Activated naive CD4-positive, alpha-beta T cell treated with anti-CD3 and anti-CD28 coated beads for 36 hours (primary cell): ENCODE measurements around the gene GCLM. TPM values are rescaled to one million over a fixed set of nuclear protein-coding genes. Genes with fewer than 3 reads are reported as not detected.

ENCODE experiments used
- CTCF ChIA-PET: fragments of 350-600 bp; sonication (Branson Sonifier 250); formaldehyde crosslinking; loops from one replicate; lab custom pipeline; 2021; ENCODE audit warnings: antibody characterized with exemption; lab: Charles Lee
- DNase-seq: peaks from one replicate; pipeline ENCODE4 v3.0.0-alpha.2; 2020
- H3K27ac Mint-ChIP-seq: one replicate; pipeline ENCODE4 v1.8.0; 2021; ENCODE audit warnings: mild to moderate bottlenecking, mixed read lengths
- H3K27me3 Mint-ChIP-seq: one replicate; pipeline ENCODE4 v1.8.0; 2021; ENCODE audit warnings: low read depth, mixed read lengths
- H3K36me3 Mint-ChIP-seq: one replicate; pipeline ENCODE4 v1.8.0; 2021; ENCODE audit warnings: low read depth, mixed read lengths
- H3K4me1 Mint-ChIP-seq: one replicate; pipeline ENCODE4 v1.8.0; 2021; ENCODE audit warnings: low read depth, mixed read lengths
- H3K4me3 Mint-ChIP-seq: one replicate; pipeline ENCODE4 v1.8.0; 2021; ENCODE audit warnings: mild to moderate bottlenecking, moderate library complexity, mixed read lengths
- H3K9me3 Mint-ChIP-seq: one replicate; pipeline ENCODE4 v1.8.0; 2021; ENCODE audit warnings: mixed read lengths
- intact Hi-C: fragments of 100-400 bp; cut with micrococcal nuclease; formaldehyde crosslinking; loops from one replicate; pipeline ENCODE4 v1.15.1; 2023
- total RNA-seq, 2 experiments: library from RNA; stranded (reverse); gene quantifications; one replicate each; pipeline ENCODE4 v1.2.3, GENCODE V29; 2021

GCLM gene
- total RNA-seq, 2 experiments from 2014 or later, result 19.5 to 22.7 TPM

DNA sequence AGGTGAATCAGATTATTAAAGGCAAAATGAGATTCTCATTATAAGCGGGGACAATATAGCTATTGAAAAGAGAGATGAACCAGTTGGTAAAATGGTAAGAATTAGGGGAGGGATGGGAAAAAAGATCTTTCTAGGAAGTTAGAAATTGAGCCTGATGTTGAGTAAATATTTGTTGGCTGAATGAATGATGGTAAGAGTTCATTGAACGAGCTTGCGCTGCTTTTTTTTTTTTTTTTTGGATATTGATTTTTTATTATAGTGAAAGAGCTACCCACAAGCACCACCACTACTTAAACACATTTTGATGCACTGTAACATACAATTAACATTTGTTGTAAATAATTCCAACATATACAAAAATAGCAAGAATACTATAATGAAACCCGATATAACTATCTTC is 1.1 kb upstream of the GCLM start:
- Mint-ChIP-seq H3K4me3 (peak overlapping the region; percentile 77), H3K27ac (peak overlapping the region; percentile 85), H3K27me3 (no peaks in the 10 kb centered on the region), H3K9me3 (peaks cover 5% of the 10 kb centered on the region), H3K4me1 (peaks cover 23% of the 10 kb centered on the region), H3K36me3 (no peaks in the 10 kb centered on the region)
- CTCF ChIA-PET, result interaction anchor here (0.6 to 1.6 kb wide), 13 partner anchors 11 to 377 kb away, joined by 3 to 6 read pairs (median 4); partner anchors contain the start of genes ARHGAP29 and DNTTIP2
- no peak for DNase-seq
- intact Hi-C loops, result no loop called here

DNA sequence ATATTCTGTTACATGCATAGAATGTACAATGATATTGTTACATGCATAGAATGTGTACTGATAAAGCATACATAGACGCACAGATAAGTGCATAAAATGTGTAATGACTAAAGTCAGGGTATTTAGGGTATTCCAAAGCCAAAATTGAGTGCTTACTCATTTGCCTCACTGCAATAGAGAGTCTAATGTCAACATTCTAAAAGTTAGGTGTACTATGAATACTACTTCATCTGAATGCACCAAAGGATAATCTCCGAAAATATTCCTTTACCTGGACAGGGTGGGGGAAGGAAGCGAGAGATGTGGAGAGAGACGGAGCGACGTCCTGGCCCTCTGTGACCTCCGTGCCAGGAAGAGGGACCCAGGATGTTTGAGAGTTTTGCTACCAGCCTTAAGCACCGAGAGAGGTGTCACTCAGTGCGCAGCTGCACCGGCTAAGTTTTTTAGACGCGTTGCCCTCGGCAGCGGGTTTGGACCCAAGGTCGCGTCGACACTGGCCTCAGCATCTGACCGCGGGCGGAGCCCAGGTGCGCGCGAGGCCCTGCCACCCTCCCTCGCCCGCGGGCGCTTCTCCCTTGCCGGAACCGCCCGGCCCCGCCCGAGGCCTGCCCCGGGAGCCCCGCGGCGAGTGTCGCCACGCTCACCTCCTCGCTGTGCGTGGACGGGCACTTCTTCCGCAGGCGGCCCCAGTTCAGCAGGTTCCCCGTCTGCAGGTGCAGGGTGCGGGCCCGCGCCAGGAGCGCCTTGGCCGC is 660 bp downstream of the GCLM start:
- Mint-ChIP-seq H3K36me3 (no peaks in the 10 kb centered on the region), H3K27me3 (no peaks in the 10 kb centered on the region), H3K9me3 (peaks cover 5% of the 10 kb centered on the region), H3K4me1 (peaks cover 30% of the 10 kb centered on the region), H3K4me3 (peak overlapping the region; percentile 82), H3K27ac (peak overlapping the region; percentile 87)
- CTCF ChIA-PET, result interaction anchor here (1.0 kb wide), 1 partner anchor 279 kb away, joined by 3 read pairs; no protein-coding TSS in a partner anchor
- intact Hi-C loops, result loop anchor here (1.0 to 10.0 kb wide), 10 partner anchors 29 to 1424 kb away; partner anchors contain the start of genes ABCD3, ARHGAP29, CCDC18 and DNTTIP2
- peak; percentile 59 for DNase-seq

DNA sequence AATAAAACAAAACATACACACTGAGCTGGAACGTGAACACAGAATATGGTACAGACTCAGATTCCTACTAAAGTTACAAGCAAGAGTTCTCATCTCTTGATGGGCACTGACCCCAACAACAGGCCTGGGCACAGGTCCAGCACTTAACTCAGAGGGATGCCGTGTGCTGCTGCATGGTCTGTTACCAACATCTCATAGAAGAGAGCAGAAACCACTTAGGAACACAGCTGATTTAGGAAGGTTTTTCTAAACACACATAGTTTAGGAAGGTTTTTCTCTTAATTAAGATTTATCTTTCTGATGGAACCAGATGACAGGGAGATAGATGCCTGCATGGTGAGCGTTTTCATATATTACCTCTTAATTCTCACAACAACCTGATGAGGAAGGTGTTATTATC is 1.5 kb downstream of the GCLM start:
- Mint-ChIP-seq H3K4me3 (peak overlapping the region; percentile 62), H3K27me3 (no peaks in the 10 kb centered on the region), H3K4me1 (peaks cover 30% of the 10 kb centered on the region), H3K36me3 (peaks cover under 1% of the 10 kb centered on the region), H3K9me3 (peaks cover 5% of the 10 kb centered on the region), H3K27ac (no peak overlapping the region)
- no peak for DNase-seq
- CTCF ChIA-PET, result interaction anchor here (0.6 to 1.0 kb wide), 3 partner anchors 28 to 278 kb away, joined by 3 to 4 read pairs (median 3); partner anchors contain the start of gene DNTTIP2
- intact Hi-C loops, result loop anchor here (2.0 to 10.0 kb wide), 3 partner anchors 330 to 1423 kb away; partner anchors contain the start of genes ARHGAP29, DR1 and GFI1

DNA sequence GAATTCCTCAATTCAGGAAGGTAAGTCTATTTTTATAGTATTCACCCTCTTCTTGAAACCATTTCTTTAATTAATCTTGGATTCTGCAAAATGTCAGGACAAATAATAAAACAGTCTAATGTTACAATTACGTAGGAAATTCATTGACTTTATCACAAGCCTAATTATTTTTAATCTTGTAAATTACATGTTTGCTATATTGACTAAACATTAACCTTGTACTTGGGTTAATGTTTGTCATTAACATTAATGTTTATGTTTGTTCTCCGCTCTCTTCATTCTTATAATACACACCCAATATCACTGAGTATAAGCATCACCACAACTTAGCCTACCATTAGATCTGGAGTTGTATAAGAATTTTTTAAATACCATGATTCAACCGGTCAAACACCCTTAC is 2.8 kb downstream of the GCLM start:
- CTCF ChIA-PET, result no interaction called here
- Mint-ChIP-seq H3K4me3 (no peak overlapping the region), H3K9me3 (peaks cover 5% of the 10 kb centered on the region), H3K4me1 (peaks cover 30% of the 10 kb centered on the region), H3K27ac (no peak overlapping the region), H3K27me3 (no peaks in the 10 kb centered on the region), H3K36me3 (peaks cover 1% of the 10 kb centered on the region)
- DNase-seq, result no peak
- intact Hi-C loops, result loop anchor here (5.0 to 10.0 kb wide), 2 partner anchors 331 to 1422 kb away; partner anchors contain the start of genes ARHGAP29 and GFI1

DNA sequence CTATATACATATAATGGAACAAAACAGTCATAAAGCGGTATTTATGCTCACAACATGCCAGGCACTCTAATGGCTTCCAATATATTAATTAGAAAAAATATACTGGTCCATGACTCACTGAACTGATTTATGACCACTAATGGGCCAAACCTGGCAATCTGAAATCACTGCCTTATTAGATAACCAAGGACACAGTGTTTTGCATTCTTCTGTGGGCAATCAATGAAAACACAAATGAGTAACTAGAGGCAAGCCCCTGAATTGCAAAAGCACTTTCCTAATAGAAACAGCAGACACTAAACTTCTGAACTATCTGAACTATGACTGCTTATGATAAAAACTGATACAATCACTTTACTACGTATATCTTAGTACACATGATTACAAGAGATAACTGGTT is 3.5 kb downstream of the GCLM start:
- DNase-seq, result no peak
- Mint-ChIP-seq H3K4me1 (peaks cover 30% of the 10 kb centered on the region), H3K36me3 (peaks cover 4% of the 10 kb centered on the region), H3K4me3 (no peak overlapping the region), H3K27me3 (no peaks in the 10 kb centered on the region), H3K27ac (no peak overlapping the region), H3K9me3 (peaks cover 5% of the 10 kb centered on the region)
- CTCF ChIA-PET, result no interaction called here
- intact Hi-C loops, result loop anchor here (5.0 to 10.0 kb wide), 2 partner anchors 332 to 1421 kb away; partner anchors contain the start of genes ARHGAP29 and GFI1

DNA sequence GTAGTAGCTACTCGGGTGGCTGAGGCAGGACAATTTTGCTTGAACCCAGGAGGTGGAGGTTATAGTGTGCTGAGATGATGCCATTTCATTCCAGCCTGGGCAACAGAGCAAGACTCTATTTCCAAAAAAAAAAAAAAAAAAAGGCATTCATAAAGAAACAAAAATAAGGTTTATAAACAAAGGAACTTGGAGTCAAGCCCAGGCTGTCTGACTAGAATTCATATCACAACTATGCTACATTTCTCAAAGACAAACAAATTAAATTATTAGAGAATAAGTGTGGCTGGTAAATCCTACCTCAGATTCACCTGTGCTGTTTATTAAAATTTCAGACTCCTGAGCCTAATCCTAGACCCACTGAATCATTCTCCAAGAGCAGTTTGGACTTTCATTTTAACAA is 4.2 kb downstream of the GCLM start:
- peaks cover 3% of the 10 kb centered on the region for H3K9me3 Mint-ChIP-seq
- CTCF ChIA-PET, result no interaction called here
- DNase-seq, result no peak
- H3K27ac Mint-ChIP-seq, result no peak overlapping the region
- peaks cover 30% of the 10 kb centered on the region for H3K4me1 Mint-ChIP-seq
- peaks cover 4% of the 10 kb centered on the region for H3K36me3 Mint-ChIP-seq
- H3K4me3 Mint-ChIP-seq, result no peak overlapping the region
- intact Hi-C loops, result loop anchor here (5.0 to 10.0 kb wide), 2 partner anchors 332 to 1420 kb away; partner anchors contain the start of genes ARHGAP29 and GFI1
- no peaks in the 10 kb centered on the region for H3K27me3 Mint-ChIP-seq

DNA sequence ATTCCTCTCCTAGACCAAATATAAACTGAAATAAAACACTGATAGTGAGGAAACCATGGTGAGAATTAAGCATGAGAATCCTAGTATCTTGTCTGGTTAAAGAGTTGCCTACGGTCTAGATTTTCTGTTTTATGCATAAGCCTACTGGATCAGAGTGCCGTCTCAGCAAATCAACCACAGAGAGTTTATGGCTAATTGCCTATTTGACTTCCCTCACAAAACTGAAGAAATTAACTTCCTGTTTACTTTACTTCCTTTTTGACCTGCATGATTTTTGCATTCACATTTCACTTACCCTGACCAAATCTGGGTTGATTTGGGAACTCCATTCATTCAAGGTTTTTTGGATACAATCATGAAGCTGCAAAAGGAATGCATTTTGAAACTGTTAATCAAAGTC is 5.0 kb downstream of the GCLM start:
- Mint-ChIP-seq H3K4me3 (no peak overlapping the region), H3K4me1 (peaks cover 31% of the 10 kb centered on the region), H3K27ac (no peak overlapping the region), H3K27me3 (no peaks in the 10 kb centered on the region), H3K9me3 (no peaks in the 10 kb centered on the region), H3K36me3 (peaks cover 4% of the 10 kb centered on the region)
- intact Hi-C loops, result loop anchor here (10.0 kb wide), 1 partner anchor 1419 kb away; the partner anchor contains the start of gene GFI1
- no peak for DNase-seq
- CTCF ChIA-PET, result interaction anchor here (0.5 kb wide), 1 partner anchor 21 kb away, joined by 4 read pairs; no protein-coding TSS in a partner anchor

DNA sequence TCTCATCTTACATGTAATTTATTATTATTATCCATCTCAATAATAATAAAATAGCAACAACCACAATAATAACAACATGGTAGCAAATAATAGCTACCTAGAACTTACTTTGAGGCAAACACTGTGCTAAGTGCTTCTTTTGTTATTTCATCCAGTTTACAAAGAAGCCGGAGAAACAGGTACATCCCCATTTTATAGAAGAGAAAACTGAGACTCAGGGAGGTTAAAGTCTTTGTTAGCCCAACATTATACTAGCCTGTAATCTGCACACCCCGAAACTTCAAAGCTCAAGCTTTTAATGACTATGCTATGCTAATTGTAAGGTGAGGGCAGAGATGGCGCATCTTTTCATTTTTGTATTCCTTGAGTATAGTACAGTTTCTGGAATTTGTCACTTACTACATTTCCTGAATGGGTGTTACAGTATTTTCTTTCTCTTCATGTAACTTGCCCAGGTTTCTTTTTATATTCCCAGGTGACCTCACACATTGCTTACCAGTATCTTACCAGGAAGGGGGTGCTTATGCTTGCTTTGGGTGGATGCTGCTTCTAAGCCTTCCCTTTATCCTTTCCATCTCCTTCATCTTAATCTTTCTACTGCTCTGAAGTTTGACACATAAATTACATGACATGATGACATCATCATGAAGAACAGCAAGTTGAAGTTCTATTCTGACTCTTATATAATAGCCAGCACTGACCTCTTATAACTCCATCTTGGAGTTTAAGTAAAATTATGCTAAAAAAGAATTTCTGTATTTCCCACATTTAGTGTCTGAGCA is 8.3 kb downstream of the GCLM start:
- Mint-ChIP-seq H3K27me3 (no peaks in the 10 kb centered on the region), H3K27ac (no peak overlapping the region), H3K36me3 (peaks cover 7% of the 10 kb centered on the region), H3K4me1 (peaks cover 15% of the 10 kb centered on the region), H3K9me3 (no peaks in the 10 kb centered on the region), H3K4me3 (no peak overlapping the region)
- intact Hi-C loops, result loop anchor here (10.0 kb wide), 1 partner anchor 1416 kb away; the partner anchor contains the start of gene GFI1
- CTCF ChIA-PET, result interaction anchor here (0.6 kb wide), 1 partner anchor 14 kb away, joined by 4 read pairs; no protein-coding TSS in a partner anchor
- DNase-seq, result no peak

DNA sequence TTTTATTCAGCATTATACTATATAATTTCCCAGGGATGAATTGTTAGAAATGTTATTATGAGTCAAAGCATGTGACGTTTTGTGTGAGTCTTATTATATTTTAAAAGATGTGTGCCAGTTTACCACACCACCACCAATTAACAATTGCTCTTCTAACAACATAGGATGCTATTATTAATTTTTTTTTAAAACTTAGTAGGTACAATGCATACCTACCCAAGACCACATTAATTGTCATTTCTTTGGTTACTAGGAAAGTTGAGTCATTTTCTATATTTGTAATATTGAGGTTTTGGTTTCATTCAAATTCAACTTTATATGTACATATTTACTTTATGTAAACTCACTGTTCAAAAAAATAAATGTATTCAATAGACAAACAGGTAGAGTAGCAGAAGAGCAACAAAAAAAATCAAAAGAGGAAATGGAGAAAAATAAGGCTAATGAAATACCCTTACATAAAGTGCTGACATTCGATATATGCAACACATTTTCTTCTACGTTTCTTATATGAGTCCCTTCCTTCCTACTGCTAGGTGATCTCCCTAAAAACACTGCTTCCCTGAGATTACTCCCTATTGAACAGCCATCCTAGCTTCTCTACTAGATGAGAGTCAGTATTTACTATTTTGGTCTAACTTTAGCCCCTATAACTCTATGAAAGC is 9.6 kb downstream of the GCLM start:
- Mint-ChIP-seq H3K4me3 (no peak overlapping the region), H3K27me3 (no peaks in the 10 kb centered on the region), H3K36me3 (peaks cover 8% of the 10 kb centered on the region), H3K4me1 (peaks cover 10% of the 10 kb centered on the region), H3K27ac (no peak overlapping the region), H3K9me3 (no peaks in the 10 kb centered on the region)
- intact Hi-C loops, result loop anchor here (10.0 kb wide), 1 partner anchor 1415 kb away; the partner anchor contains the start of gene GFI1
- no peak for DNase-seq
- CTCF ChIA-PET, result no interaction called here

DNA sequence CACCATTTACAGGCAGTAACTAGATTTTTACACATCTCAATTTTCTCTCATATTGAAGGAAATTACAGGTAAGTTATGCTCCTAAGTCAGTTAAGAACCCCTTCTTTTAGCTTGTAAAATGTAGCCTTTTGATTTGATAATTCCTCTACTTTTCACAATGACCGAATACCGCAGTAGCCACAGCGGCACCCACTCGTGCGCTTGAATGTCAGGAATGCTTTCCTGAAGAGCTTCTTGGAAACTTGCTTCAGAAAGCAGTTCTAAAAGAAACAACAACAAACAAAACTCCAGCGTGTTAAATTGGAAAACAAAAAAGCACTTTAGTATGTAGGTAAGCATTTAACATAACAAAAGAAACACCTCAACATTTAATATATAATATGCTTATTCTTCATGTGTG is 20.3 kb downstream of the GCLM start:
- Mint-ChIP-seq H3K4me1 (no peaks in the 10 kb centered on the region), H3K36me3 (peaks cover 12% of the 10 kb centered on the region), H3K27ac (no peak overlapping the region), H3K9me3 (no peaks in the 10 kb centered on the region), H3K4me3 (no peak overlapping the region), H3K27me3 (no peaks in the 10 kb centered on the region)
- intact Hi-C loops, result no loop called here
- CTCF ChIA-PET, result no interaction called here
- DNase-seq, result no peak

DNA sequence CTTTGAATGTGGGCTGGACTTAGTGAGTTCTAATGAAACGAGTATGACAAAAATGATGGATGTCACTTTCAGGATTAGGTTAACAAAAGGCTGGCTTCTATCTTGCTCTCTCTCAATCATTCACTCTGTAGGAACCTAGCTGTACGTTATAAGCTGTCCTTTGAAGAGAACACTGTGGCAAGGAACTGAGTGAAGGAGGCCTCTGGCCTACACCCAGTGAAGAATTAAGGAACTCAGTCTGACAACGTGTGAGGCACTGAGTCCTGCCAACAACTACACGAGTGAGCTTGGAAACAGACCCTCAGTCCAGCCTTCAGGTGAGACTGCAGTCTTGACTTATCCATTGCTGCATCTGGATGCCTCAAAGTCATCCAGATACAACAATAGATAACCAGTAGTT is 27.0 kb downstream of the GCLM start:
- CTCF ChIA-PET, result interaction anchor here (0.7 kb wide), 1 partner anchor 13 kb away, joined by 3 read pairs; no protein-coding TSS in a partner anchor
- no peaks in the 10 kb centered on the region for H3K27me3 Mint-ChIP-seq

More for the DNA sequence above, 27.0 kb downstream of the GCLM start:
- Mint-ChIP-seq H3K36me3 (peaks cover 19% of the 10 kb centered on the region), H3K4me3 (no peak overlapping the region), H3K27ac (no peak overlapping the region), H3K4me1 (peaks cover 18% of the 10 kb centered on the region), H3K9me3 (no peaks in the 10 kb centered on the region)
- no peak for DNase-seq
- intact Hi-C loops, result no loop called here
